ENCODE measurements around the gene DERA. TPM values are rescaled to one million over a fixed set of nuclear protein-coding genes. Genes with fewer than 3 reads are reported as not detected.

The DERA gene
- total RNA-seq, 4 donors from 2014 or later, result 33.0 to 49.1 (median 43.4) TPM

- TF ChIP-seq CTCF (IDR thresholded peaks at IDR 0.05; ENCODE audit: low read depth), result no peak
Measured at GRCh38 chr12:16002880-16003279, 91.7 kb downstream of the DERA start.

DNA sequence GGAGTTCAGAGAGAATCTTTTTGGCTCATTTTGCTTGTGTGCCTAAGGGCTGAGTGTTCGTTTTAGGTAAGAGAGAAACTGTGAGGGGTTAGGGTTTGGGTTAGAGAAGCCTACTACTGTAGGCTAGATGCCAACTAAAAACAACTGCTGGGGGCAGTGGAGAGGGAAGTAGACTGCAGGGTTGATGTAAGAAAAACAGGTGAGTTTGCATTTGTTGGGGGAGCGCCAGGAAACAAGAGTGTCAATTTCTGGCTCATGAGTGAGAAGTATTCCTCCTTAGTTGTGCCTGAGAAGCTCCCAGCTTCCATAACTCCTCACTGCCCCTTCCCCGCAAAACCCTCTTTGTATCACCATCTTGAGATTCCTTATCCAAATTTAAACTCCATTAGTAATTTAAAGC, 92.3 kb downstream of the DERA start:
- TF ChIP-seq CTCF (IDR thresholded peaks at IDR 0.05; ENCODE audit: low read depth), result no peak

DNA sequence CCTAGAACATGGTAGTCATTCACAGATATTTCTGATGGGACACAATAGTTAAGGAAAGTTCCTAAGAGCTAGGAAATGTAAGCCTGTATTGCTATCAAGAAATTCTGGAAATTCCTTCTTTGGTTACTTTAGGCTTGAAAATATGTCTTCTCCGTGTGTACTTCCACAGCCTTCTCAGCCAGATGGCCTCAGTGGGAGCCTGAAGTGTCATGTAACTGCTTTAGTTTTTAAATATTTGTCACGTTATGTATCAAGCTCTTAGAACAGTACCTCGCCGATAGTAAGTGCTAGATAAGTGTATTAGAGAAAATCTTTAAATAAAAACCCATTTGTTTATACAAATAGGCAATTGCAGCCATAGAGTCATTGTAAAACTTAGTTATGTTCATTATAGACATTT, 95.6 kb downstream of the DERA start:
- TF ChIP-seq CTCF (IDR thresholded peaks at IDR 0.05; ENCODE audit: low read depth), result no peak

DNA sequence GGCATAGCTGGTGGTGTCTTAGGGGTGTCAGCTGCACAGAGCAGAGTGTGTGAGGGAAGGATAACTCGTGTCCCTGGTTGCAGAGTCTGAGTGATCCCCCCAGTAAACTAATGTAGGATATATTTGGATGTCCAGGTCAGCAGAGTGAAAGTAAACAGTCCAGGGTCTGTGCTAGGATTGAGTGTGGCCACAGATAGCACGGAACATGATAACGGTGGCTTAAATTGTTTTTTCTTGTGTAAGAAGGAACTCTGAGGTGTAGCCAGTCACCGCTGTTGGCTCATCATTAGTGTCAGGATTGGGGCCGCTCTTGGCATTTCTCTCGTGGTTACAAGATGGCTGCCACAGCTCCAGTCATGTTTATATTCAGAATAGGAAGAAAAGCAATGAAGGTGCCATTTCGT, 97.3 kb downstream of the DERA start:
- no peak for TF ChIP-seq CTCF (IDR thresholded peaks at IDR 0.05; ENCODE audit: low read depth)

- no peak for TF ChIP-seq CTCF (IDR thresholded peaks at IDR 0.05; ENCODE audit: low read depth)
Measured at GRCh38 chr12:16012117-16012516, 101.0 kb downstream of the DERA start.

DNA sequence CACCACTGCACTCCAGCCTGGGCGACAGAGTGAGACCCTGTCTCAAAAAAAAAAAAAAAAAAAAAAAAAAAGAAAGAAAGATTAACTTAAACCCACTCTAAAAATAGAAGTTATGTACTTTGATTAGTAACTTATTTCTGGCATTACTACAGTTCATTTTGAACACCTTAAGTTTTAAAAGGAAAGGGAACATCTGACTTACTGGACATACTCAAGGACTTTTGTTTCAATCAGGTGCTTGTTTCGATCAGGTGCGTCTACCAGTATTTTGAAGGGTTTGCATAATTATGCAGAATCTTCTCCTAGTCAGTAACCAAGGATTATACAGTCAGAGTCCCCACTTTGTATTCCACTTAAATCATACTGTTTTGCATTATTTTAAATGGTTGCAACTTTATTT, 105.6 kb downstream of the DERA start:
- TF ChIP-seq CTCF (IDR thresholded peaks at IDR 0.05; ENCODE audit: low read depth), result no peak

DNA sequence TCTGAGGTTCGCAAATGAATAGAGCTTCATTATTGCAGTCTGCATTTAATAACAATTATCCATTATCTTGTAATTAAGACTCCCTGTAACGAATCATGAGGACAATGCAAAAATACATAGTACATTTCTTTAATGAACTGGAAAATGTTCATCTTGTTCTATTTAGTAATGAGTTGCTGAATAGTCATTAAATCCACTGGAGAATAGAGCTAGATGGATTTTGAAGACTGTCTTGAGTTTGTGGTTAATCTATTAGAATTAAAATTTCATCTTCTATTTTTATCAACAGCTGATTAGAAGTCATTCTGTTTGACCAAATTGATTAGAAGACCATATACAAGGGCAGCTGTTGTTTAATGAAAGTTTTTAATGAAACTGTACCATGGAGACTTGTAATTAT, 107.2 kb downstream of the DERA start:
- no peak for TF ChIP-seq CTCF (IDR thresholded peaks at IDR 0.05; ENCODE audit: low read depth)
